HG03097 (cell line): ENCODE results near the gene SLC17A9.
A peak's percentile ranks its signal among the peaks of the same experiment; 100 is the strongest.

Experiments
- ATAC-seq: cut with Tn5 transposase; IDR thresholded peaks from one replicate; pipeline ENCODE4 v1.9.1; 2021; ENCODE audit not compliant: unreplicated experiment, low FRiP score

Gene SLC17A9

GRCh38 chr20:62937268-62938104 lies 15.0 kb upstream of the SLC17A9 start:
- peak; percentile 75 for ATAC-seq

- ATAC-seq = peak; percentile 38
Observed at GRCh38 chr20:62938105-62938888, 14.2 kb upstream of the SLC17A9 start, which contains the start of gene GID8. Gene GID8 (plus strand): TSS chr20:62938147. CDS start chr20:62941503, 3,356 bp downstream.

- no peak for ATAC-seq
Observed at GRCh38 chr20:62940875-62941274, 11.6 kb upstream of the SLC17A9 start.

- ATAC-seq = no peak
Observed at GRCh38 chr20:62941792-62942191, 10.7 kb upstream of the SLC17A9 start.

- ATAC-seq = no peak
Observed at GRCh38 chr20:62942456-62942855, 10.1 kb upstream of the SLC17A9 start.

- no peak for ATAC-seq
Observed at GRCh38 chr20:62943396-62943795, 9.1 kb upstream of the SLC17A9 start.

- no peak for ATAC-seq
Observed at GRCh38 chr20:62944184-62944583, 8.3 kb upstream of the SLC17A9 start.

- ATAC-seq = no peak
Observed at GRCh38 chr20:62944746-62945145, 7.8 kb upstream of the SLC17A9 start.

GRCh38 chr20:62945771-62946339 lies 6.7 kb upstream of the SLC17A9 start:
- ATAC-seq = no peak

GRCh38 chr20:62946918-62947317 lies 5.6 kb upstream of the SLC17A9 start:
- no peak for ATAC-seq

- ATAC-seq = no peak
Observed at GRCh38 chr20:62947532-62948300, 4.8 kb upstream of the SLC17A9 start.

- ATAC-seq = no peak
Observed at GRCh38 chr20:62949153-62949821, 3.2 kb upstream of the SLC17A9 start.

- no peak for ATAC-seq
Observed at GRCh38 chr20:62949962-62950361, 2.5 kb upstream of the SLC17A9 start.

- ATAC-seq = no peak
Observed at GRCh38 chr20:62950741-62951140, 1.8 kb upstream of the SLC17A9 start.

GRCh38 chr20:62951143-62951895 lies 1.2 kb upstream of the SLC17A9 start:
- no peak for ATAC-seq

GRCh38 chr20:62951896-62952372 lies 575 bp upstream of the SLC17A9 start:
- ATAC-seq = no peak

GRCh38 chr20:62952968-62953838 lies 694 bp downstream of the SLC17A9 start:
- ATAC-seq = peak; percentile 5
